GM12878 (cell line): ENCODE data around the gene HMCES. TPM values are rescaled to one million over a fixed set of nuclear protein-coding genes. Genes with fewer than 3 reads are reported as not detected.

ENCODE experiments used
- ATAC-seq: fragments of 200-7000 bp; cut with Tn5 transposase; 3 replicates; pipeline ENCODE4 v1.9.1; 2020; ENCODE audit warnings: mild to moderate bottlenecking, moderate library complexity
- BruUV-seq: library from RNA; stranded (reverse); fragments of 400-500 nt; replicated peaks from 2 replicates; lab custom pipeline; 2021; lab: Mats Ljungman, UMichigan
- CTCF ChIA-PET: fragments of 300-600 bp; sonication (Branson Sonifier 250); formaldehyde crosslinking; extraction: SDS; loops from one replicate; lab custom pipeline; 2021; ENCODE audit warnings: inconsistent platforms; lab: Yijun Ruan, JAX
- POLR2A ChIA-PET: fragments of 350-600 bp; formaldehyde crosslinking; extraction: SDS; loops from one replicate; lab custom pipeline; 2021; ENCODE audit warnings: inconsistent platforms; lab: Charles Lee
- RAD21 ChIA-PET: fragments of 300-600 bp; sonication (Branson Sonifier 250); formaldehyde crosslinking; loops from one replicate; lab custom pipeline; 2023; ENCODE audit warnings: antibody characterized with exemption; ENCODE audit not compliant: unreplicated experiment; lab: Charles Lee
- SMC1A ChIA-PET: fragments of 300-600 bp; sonication (Branson Sonifier 250); formaldehyde crosslinking; loops from one replicate; lab custom pipeline; 2023; ENCODE audit not compliant: unreplicated experiment, uncharacterized antibody; lab: Charles Lee
- DNase-seq: peaks from one replicate; pipeline ENCODE4 v3.0.0-alpha.2; 2011; ENCODE audit warnings: low read depth, low spot score
- FAIRE-seq: peaks from 3 replicates; lab custom pipeline; 2011; peaks lifted over from hg19 to GRCh38; lab: Jason Lieb, UNC
- H2AFZ ChIP-seq: 2 replicates; pipeline ENCODE4 v1.6.0; 2011; ENCODE audit warnings: low read depth, low read length, control low read depth; ENCODE audit not compliant: control insufficient read depth
- H3K27ac ChIP-seq: 2 replicates; pipeline ENCODE4 v1.5.1; 2011; ENCODE audit warnings: control low read depth; ENCODE audit not compliant: control insufficient read depth, insufficient read depth
- H3K27me3 ChIP-seq, 2 experiments: replicated peaks in 1 of 2; 2 replicates each; pipeline versions ENCODE4 v1.6.0 to v1.6.1; 2011; ENCODE audit warnings: low read length in 1 of 2; ENCODE audit not compliant: control insufficient read depth in 2 of 2, insufficient read depth in 2 of 2
- H3K36me3 ChIP-seq, 2 experiments: 2 replicates each; pipeline ENCODE4 v1.5.1; 2011; ENCODE audit warnings: low read length in 1 of 2; ENCODE audit not compliant: control insufficient read depth in 2 of 2, insufficient read depth in 2 of 2
- H3K4me1 ChIP-seq: 2 replicates; pipeline ENCODE4 v1.6.1; 2011; ENCODE audit warnings: mild to moderate bottlenecking, low read length, moderate library complexity, mixed read lengths; ENCODE audit not compliant: control insufficient read depth, insufficient read depth
- H3K4me2 ChIP-seq: 2 replicates; pipeline ENCODE4 v1.6.0; 2011; ENCODE audit warnings: control low read depth; ENCODE audit not compliant: control insufficient read depth, insufficient read depth
- H3K4me3 ChIP-seq: fragments of 200-600 bp; sonication (generic); 2 replicates; pipeline ENCODE4 v1.5.1; 2016
- H3K79me2 ChIP-seq: 2 replicates; pipeline ENCODE4 v1.6.0; 2011; ENCODE audit warnings: low read length; ENCODE audit not compliant: control insufficient read depth, insufficient read depth
- H3K9ac ChIP-seq: 2 replicates; pipeline ENCODE4 v1.8.0; 2011; ENCODE audit warnings: low read length, control low read depth, mixed read lengths; ENCODE audit not compliant: control insufficient read depth, insufficient read depth
- H3K9me3 ChIP-seq: replicated peaks from 3 replicates; pipeline ENCODE4 v1.5.1; 2011; ENCODE audit warnings: mild to moderate bottlenecking, low read length; ENCODE audit not compliant: control insufficient read depth, insufficient read depth
- H4K20me1 ChIP-seq: 2 replicates; pipeline ENCODE4 v1.6.0; 2011; ENCODE audit not compliant: control insufficient read depth, insufficient read depth
- MAX ChIP-seq: IDR thresholded peaks from 2 replicates; pipeline ENCODE4 v1.6.1; 2012; ENCODE audit warnings: low read depth, low read length, improper control_type of control experiment
- MXI1 ChIP-seq: fragments of 150-350 bp; IDR thresholded peaks from 2 replicates; pipeline ENCODE4 v1.6.1; 2011; ENCODE audit warnings: low read depth, mild to moderate bottlenecking, inconsistent platforms, low read length, improper control_type of control experiment
- PAX5 ChIP-seq: IDR thresholded peaks from 2 replicates; pipeline ENCODE4 v1.6.1; 2011; ENCODE audit warnings: low read depth, low read length, borderline replicate concordance
- PAX8 ChIP-seq: fragments of 450-650 bp; IDR thresholded peaks from 2 replicates; pipeline ENCODE4 v1.6.1; 2017; ENCODE audit warnings: mild to moderate bottlenecking, moderate library complexity
- POLR2AphosphoS5 ChIP-seq: IDR thresholded peaks from 2 replicates; pipeline ENCODE4 v1.6.1; 2011; ENCODE audit warnings: mild to moderate bottlenecking, low read length, inconsistent platforms
- RFX5 ChIP-seq: IDR thresholded peaks from 2 replicates; pipeline ENCODE4 v1.6.1; 2011; ENCODE audit warnings: low read depth, low read length, improper control_type of control experiment
- SMC3 ChIP-seq: IDR thresholded peaks from 2 replicates; pipeline ENCODE4 v1.6.1; 2011; ENCODE audit warnings: low read length, improper control_type of control experiment, borderline replicate concordance
- in situ Hi-C: fragments of 300-500 bp; cut with MboI; formaldehyde crosslinking; loops from 9 replicates; pipeline ENCODE4 v1.14.3; 2018; ENCODE audit warnings: mixed read lengths
- intact Hi-C: fragments of 100-400 bp; cut with micrococcal nuclease; formaldehyde crosslinking; loops from one replicate; pipeline ENCODE4 v1.14.2; 2022; ENCODE audit not compliant: unreplicated experiment
- polyA plus RNA-seq, 11 experiments: library from polyadenylated mRNA; depleted of rRNA in 4 of 11; unstranded in 6 of 11; stranded (reverse) in 5 of 11; fragments of >200 nt; fragmentation: Nextera tagmentation in 4 of 11; fragmentation: Illumina TruSeq in 1 of 11; extraction: Ambion mirVana in 4 of 11; extraction: Trizol in 1 of 11; gene quantifications; 1 replicate in 1 of 11; 2 replicates in 10 of 11; pipeline versions ENCODE4 v1.2.1 to v1.2.3, GENCODE V29; 2011 to 2016; ENCODE audit warnings: inconsistent platforms in 2 of 11, missing spikeins in 2 of 11, low read depth in 1 of 11
- total RNA-seq, 4 experiments: library from RNA; depleted of rRNA in 3 of 4; stranded (reverse); fragments of >200 nt in 3 of 4; fragmentation: Illumina TruSeq in 1 of 4; extraction: Trizol in 1 of 4; gene quantifications; 2 replicates each; pipeline versions ENCODE4 v1.2.1 to v1.2.3, GENCODE V29; 2013 to 2021
- TF ChIP-seq, protein P1 (sequence below): fragments of 450-650 bp; formaldehyde crosslinking; IDR thresholded peaks from 2 replicates; pipeline ENCODE4 v1.4.0; 2020; ENCODE audit warnings: mild to moderate bottlenecking, moderate library complexity

Gene HMCES
- total and polyA plus RNA-seq, 10 of the 15 experiments (the other 5 are each of a cell fraction or from before 2014, with no cell fraction given), result 12.4 to 49.8 (median 27.0) TPM

DNA sequence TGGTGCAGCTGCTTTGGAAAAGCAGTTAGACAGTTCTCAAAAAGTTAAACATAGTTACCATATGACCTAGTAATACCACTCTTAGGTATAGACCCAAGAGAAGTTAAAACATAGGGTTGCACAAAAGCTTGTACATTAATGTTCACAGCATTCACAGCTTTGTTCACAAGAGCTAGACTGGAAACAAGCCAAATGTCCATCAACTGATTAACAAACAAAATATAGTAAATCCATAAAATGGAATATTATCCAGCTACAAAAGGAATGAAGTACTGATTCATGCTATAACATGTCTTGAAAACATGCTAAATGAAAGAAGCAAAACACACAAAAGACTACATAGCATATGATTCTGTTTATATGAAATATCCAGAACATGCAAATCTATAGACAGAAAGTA, 32.0 kb upstream of the HMCES start:
- intact Hi-C loops (loop anchor here (1.0 to 5.0 kb wide), 3 partner anchors 69 to 369 kb away; partner anchors contain the start of genes ACAD9 and ISY1), in situ Hi-C loops (loop anchor here (5.0 kb wide), 1 partner anchor 274 kb away; no protein-coding TSS in a partner anchor)
- H3K79me2 ChIP-seq, result peaks cover 25% of the 10 kb centered on the region
- ATAC-seq (no peak), FAIRE-seq (no peak), DNase-seq (no peak)
- no TSS peak for BruUV-seq
- H3K4me2 ChIP-seq, result no peak overlapping the region
- H3K27ac ChIP-seq, result no peak overlapping the region
- H3K9me3 ChIP-seq, result no peaks in the 10 kb centered on the region
- H3K27me3 ChIP-seq, result no peaks in the 10 kb centered on the region
- H2AFZ ChIP-seq, result no peak overlapping the region
- no peak overlapping the region for H3K4me3 ChIP-seq
- SMC1A ChIA-PET, result interaction anchor here (0.7 to 10.3 kb wide), 21 partner anchors 13 to 442 kb away, joined by 3 to 118 read pairs (median 5); partner anchors contain the start of gene RAB43
- CTCF ChIA-PET, result interaction anchor here (0.6 to 8.3 kb wide), 47 partner anchors 8 to 572 kb away, joined by 3 to 220 read pairs (median 4); partner anchors contain the start of genes CNBP, GP9 and RAB43
- peaks cover 8% of the 10 kb centered on the region for H3K4me1 ChIP-seq
- H3K36me3 ChIP-seq, result no peaks in the 10 kb centered on the region
- POLR2A ChIA-PET, result interaction anchor here (0.6 to 1.7 kb wide), 8 partner anchors 9 to 362 kb away, joined by 3 to 6 read pairs (median 4); a partner anchor contains a TSS
- H3K9ac ChIP-seq, result no peak overlapping the region
- RAD21 ChIA-PET, result interaction anchor here (0.6 to 4.3 kb wide), 16 partner anchors 11 to 566 kb away, joined by 3 to 88 read pairs (median 6); partner anchors contain the start of gene RAB43
- TF ChIP-seq SMC3 (no peak), POLR2AphosphoS5 (no peak), MAX (no peak), PAX8 (no peak), MXI1 (no peak), PAX5 (no peak), RFX5 (no peak)
- TF ChIP-seq, protein P1, sequence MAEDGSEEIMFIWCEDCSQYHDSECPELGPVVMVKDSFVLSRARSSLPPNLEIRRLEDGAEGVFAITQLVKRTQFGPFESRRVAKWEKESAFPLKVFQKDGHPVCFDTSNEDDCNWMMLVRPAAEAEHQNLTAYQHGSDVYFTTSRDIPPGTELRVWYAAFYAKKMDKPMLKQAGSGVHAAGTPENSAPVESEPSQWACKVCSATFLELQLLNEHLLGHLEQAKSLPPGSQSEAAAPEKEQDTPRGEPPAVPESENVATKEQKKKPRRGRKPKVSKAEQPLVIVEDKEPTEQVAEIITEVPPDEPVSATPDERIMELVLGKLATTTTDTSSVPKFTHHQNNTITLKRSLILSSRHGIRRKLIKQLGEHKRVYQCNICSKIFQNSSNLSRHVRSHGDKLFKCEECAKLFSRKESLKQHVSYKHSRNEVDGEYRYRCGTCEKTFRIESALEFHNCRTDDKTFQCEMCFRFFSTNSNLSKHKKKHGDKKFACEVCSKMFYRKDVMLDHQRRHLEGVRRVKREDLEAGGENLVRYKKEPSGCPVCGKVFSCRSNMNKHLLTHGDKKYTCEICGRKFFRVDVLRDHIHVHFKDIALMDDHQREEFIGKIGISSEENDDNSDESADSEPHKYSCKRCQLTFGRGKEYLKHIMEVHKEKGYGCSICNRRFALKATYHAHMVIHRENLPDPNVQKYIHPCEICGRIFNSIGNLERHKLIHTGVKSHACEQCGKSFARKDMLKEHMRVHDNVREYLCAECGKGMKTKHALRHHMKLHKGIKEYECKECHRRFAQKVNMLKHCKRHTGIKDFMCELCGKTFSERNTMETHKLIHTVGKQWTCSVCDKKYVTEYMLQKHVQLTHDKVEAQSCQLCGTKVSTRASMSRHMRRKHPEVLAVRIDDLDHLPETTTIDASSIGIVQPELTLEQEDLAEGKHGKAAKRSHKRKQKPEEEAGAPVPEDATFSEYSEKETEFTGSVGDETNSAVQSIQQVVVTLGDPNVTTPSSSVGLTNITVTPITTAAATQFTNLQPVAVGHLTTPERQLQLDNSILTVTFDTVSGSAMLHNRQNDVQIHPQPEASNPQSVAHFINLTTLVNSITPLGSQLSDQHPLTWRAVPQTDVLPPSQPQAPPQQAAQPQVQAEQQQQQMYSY (CRISPR knock-in tag), result no peak
- H4K20me1 ChIP-seq, result no peaks in the 10 kb centered on the region
